ENCODE data around the gene LAPTM5. TPM values are rescaled to one million over a fixed set of nuclear protein-coding genes. Genes with fewer than 3 reads are reported as not detected.

The LAPTM5 gene
- total and polyA plus RNA-seq, 2 donors (not counting 3 experiments of a cell fraction or from before 2014, with no cell fraction given) = 83.4 to 95.2 TPM

- BruUV-seq (replicated peaks) = no TSS peak
- CTCF ChIA-PET = interaction anchor here (0.9 to 2.1 kb wide), 6 partner anchors 10 to 42 kb away, joined by 3 to 13 read pairs (median 4); no protein-coding TSS in a partner anchor
- H3K4me1 ChIP-seq (ENCODE audit: control insufficient read depth, extremely low read depth, insufficient read depth, low read length) = peaks cover 24% of the 10 kb centered on the region
These were observed 3.2 kb upstream of the LAPTM5 start for GRCh38 chr1:30760596-30761324.

More at GRCh38 chr1:30760596-30761324, 3.2 kb upstream of the LAPTM5 start:
- no peak for FAIRE-seq
- Histone ChIP-seq H2AFZ (ENCODE audit: low read depth, low read length) (no peak overlapping the region), H3K9me3 (replicated peaks; ENCODE audit: control insufficient read depth, insufficient read depth, low read length) (no peaks in the 10 kb centered on the region), H3K9me1 (replicated peaks; ENCODE audit: control insufficient read depth, extremely low read depth, insufficient read depth, low read length) (no peaks in the 10 kb centered on the region), H3K4me3 (replicated peaks in 1 of 3; ENCODE audit: insufficient read depth in 1 of 3, low read depth in 1 of 3, low read length in 3 of 3) (no peak overlapping the region), H3K79me2 (ENCODE audit: control insufficient read depth, insufficient read depth, low read length) (peaks cover 6% of the 10 kb centered on the region), H3K4me2 (ENCODE audit: insufficient read depth, low read length) (no peak overlapping the region), H3K9ac (replicated peaks; ENCODE audit: extremely low read depth, insufficient read depth, low read length) (no peak overlapping the region), H3K27ac (ENCODE audit: insufficient read depth, low read depth, low read length) (no peak overlapping the region), H3K27me3 (ENCODE audit: control insufficient read depth in 2 of 2, insufficient read depth in 2 of 2, low read length in 2 of 2) (no peaks in the 10 kb centered on the region), H4K20me1 (replicated peaks; ENCODE audit: control insufficient read depth, extremely low read depth, insufficient read depth, low read length) (no peaks in the 10 kb centered on the region), H3K36me3 (ENCODE audit: control insufficient read depth in 2 of 2, extremely low read depth in 1 of 2, insufficient read depth in 2 of 2, low read length in 2 of 2) (no peaks in the 10 kb centered on the region)
- no peak for DNase-seq (ENCODE audit: low read depth, low spot score)
- intact Hi-C loops (cut with micrococcal nuclease) = no loop called here
- dilution Hi-C loops (cut with MboI; ENCODE audit: extremely low pct_ligation_motif_present, low sequenced_read_pairs) = no loop called here
- POLR2A ChIA-PET = no interaction called here
- TF ChIP-seq MYC (IDR thresholded peaks at IDR 0.05; ENCODE audit: low read depth, low read length) = no peak
- TF ChIP-seq MAX (IDR thresholded peaks at IDR 0.05; ENCODE audit: insufficient read depth, insufficient read length) = no peak
- TF ChIP-seq POLR2AphosphoS5 (IDR thresholded peaks at IDR 0.05; ENCODE audit: insufficient read depth, low read depth, low read length) = no peak
- TF ChIP-seq FOS (IDR thresholded peaks at IDR 0.05; ENCODE audit: borderline replicate concordance, insufficient read depth, low read length) = no peak
- no peak for TF ChIP-seq CTCF (IDR thresholded peaks at IDR 0.05; ENCODE audit: extremely low read depth in 1 of 2, insufficient read depth in 1 of 2, low read depth in 1 of 2, low read length in 2 of 2)
- TF ChIP-seq JUN (IDR thresholded peaks at IDR 0.05; ENCODE audit: borderline replicate concordance, insufficient read depth, insufficient read length, low read depth) = no peak
- TF ChIP-seq EZH2 (IDR thresholded peaks at IDR 0.05; ENCODE audit: borderline replicate concordance, low read depth, low read length, severe bottlenecking) = no peak
- no peak for TF ChIP-seq GATA2 (IDR thresholded peaks at IDR 0.05; ENCODE audit: insufficient read depth, insufficient read length, low read depth, low read length)
- no peak for TF ChIP-seq POLR2A (IDR thresholded peaks at IDR 0.05; ENCODE audit: low read depth, low read length)
